ENCODE measurements around the gene TMEM120A.

DNA sequence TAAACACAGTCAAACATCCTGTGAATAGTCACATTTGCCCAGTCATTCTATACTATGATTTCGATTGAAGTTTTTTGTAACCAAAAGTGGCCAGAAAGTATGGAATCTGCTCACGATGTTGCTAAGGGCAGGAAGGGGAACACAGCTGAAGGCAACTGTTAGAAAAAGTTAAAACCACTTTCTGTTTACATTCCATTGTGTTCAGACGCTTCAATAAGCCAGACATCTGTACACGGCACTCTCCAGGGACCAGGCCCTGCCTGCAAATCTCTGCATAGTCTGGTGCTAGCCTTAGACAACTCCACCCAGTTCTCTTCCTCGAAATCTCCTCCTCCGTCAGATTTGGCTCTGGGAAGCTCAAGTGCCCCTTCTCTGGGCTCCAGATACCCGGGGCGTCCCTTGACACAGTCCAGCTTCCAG is 17.1 kb upstream of the TMEM120A start:
- no peak for TF ChIP-seq CTCF (IDR thresholded peaks at IDR 0.05)
- TF ChIP-seq POLR2A (IDR thresholded peaks at IDR 0.05) = no peak

All from esophagus squamous epithelium (tissue), 4 donors.